SK-N-SH treated with all-trans-retinoic acid at 6 μM for 48 hours (cell line): ENCODE data around the gene ARMCX6.

Experiments used
- ATAC-seq: fragments of 200-7000 bp; cut with Tn5 transposase; 3 replicates; pipeline ENCODE4 v1.9.1; 2020; ENCODE audit warnings: mild to moderate bottlenecking, moderate library complexity
- ARNTL ChIP-seq: fragments of 450-650 bp; formaldehyde crosslinking; IDR thresholded peaks from 2 replicates; pipeline ENCODE4 v1.5.0; 2020; ENCODE audit warnings: low read depth, mild to moderate bottlenecking, moderate library complexity, borderline replicate concordance
- CREB5 ChIP-seq: fragments of 250-450 bp; sonication (Bioruptor Pico); IDR thresholded peaks from 2 replicates; pipeline ENCODE4 v1.5.1; 2020; ENCODE audit warnings: low read depth, mild to moderate bottlenecking, moderate library complexity
- CSDC2 ChIP-seq: fragments of 250-450 bp; sonication (Bioruptor Pico); IDR thresholded peaks from 2 replicates; pipeline ENCODE4 v1.5.0; 2020; ENCODE audit warnings: mild to moderate bottlenecking, moderate library complexity
- ESRRG ChIP-seq: fragments of 250-450 bp; sonication (Bioruptor Pico); IDR thresholded peaks from 2 replicates; pipeline ENCODE4 v1.6.1; 2021; ENCODE audit warnings: mild to moderate bottlenecking
- GLIS3 ChIP-seq: fragments of 250-450 bp; sonication (Bioruptor Pico); IDR thresholded peaks from 2 replicates; pipeline ENCODE4 v1.5.0; 2020; ENCODE audit warnings: mild to moderate bottlenecking, moderate library complexity
- ISL1 ChIP-seq: fragments of 250-450 bp; sonication (Bioruptor Pico); IDR thresholded peaks from 2 replicates; pipeline ENCODE4 v2.1.2; 2022; ENCODE audit warnings: mild to moderate bottlenecking, moderate library complexity
- OSR1 ChIP-seq: fragments of 250-450 bp; sonication (Bioruptor Pico); IDR thresholded peaks from 2 replicates; pipeline ENCODE4 v1.8.0; 2022; ENCODE audit warnings: moderate library complexity, mild to moderate bottlenecking, inconsistent platforms
- PATZ1 ChIP-seq: fragments of 250-450 bp; sonication (Bioruptor Pico); IDR thresholded peaks from 2 replicates; pipeline ENCODE4 v1.8.0; 2020; ENCODE audit warnings: mild to moderate bottlenecking, moderate library complexity, borderline replicate concordance
- POU6F1 ChIP-seq: fragments of 250-450 bp; sonication (Bioruptor Pico); IDR thresholded peaks from 2 replicates; pipeline ENCODE4 v1.8.0; 2021; ENCODE audit warnings: low read depth, mild to moderate bottlenecking, moderate library complexity, borderline replicate concordance
- PPARA ChIP-seq: fragments of 250-450 bp; sonication (Bioruptor Pico); IDR thresholded peaks from 2 replicates; pipeline ENCODE4 v1.5.0; 2020; ENCODE audit warnings: mild to moderate bottlenecking, borderline replicate concordance
- RARB ChIP-seq: fragments of 250-450 bp; sonication (Bioruptor Pico); IDR thresholded peaks from 2 replicates; pipeline ENCODE4 v1.8.0; 2021; ENCODE audit warnings: mild to moderate bottlenecking, moderate library complexity
- SNAI2 ChIP-seq: fragments of 250-450 bp; sonication (Bioruptor Pico); IDR thresholded peaks from 2 replicates; pipeline ENCODE4 v1.5.0; 2020; ENCODE audit warnings: mild to moderate bottlenecking, moderate library complexity
- TCF4 ChIP-seq: fragments of 250-450 bp; sonication (Bioruptor Pico); IDR thresholded peaks from 2 replicates; pipeline ENCODE4 v1.8.0; 2021; ENCODE audit warnings: mild to moderate bottlenecking, moderate library complexity, borderline replicate concordance
- TOX ChIP-seq: fragments of 250-450 bp; sonication (Bioruptor Pico); IDR thresholded peaks from 2 replicates; pipeline ENCODE4 v1.8.0; 2021; ENCODE audit warnings: mild to moderate bottlenecking, moderate library complexity, borderline replicate concordance
- TSHZ2 ChIP-seq: fragments of 250-450 bp; sonication (Bioruptor Pico); IDR thresholded peaks from 2 replicates; pipeline ENCODE4 v1.5.0; 2020; ENCODE audit warnings: mild to moderate bottlenecking, moderate library complexity
- ZC3H10 ChIP-seq: fragments of 250-450 bp; sonication (Bioruptor Pico); IDR thresholded peaks from 2 replicates; pipeline ENCODE4 v1.5.1; 2021; ENCODE audit warnings: mild to moderate bottlenecking, moderate library complexity
- ZFP3 ChIP-seq: fragments of 250-450 bp; sonication (Bioruptor Pico); IDR thresholded peaks from 2 replicates; pipeline ENCODE4 v1.5.0; 2020; ENCODE audit warnings: mild to moderate bottlenecking, moderate library complexity
- ZFP30 ChIP-seq: fragments of 450-650 bp; formaldehyde crosslinking; IDR thresholded peaks from 2 replicates; pipeline ENCODE4 v1.5.0; 2022; ENCODE audit warnings: mild to moderate bottlenecking, moderate library complexity
- ZNF565 ChIP-seq: fragments of 450-650 bp; formaldehyde crosslinking; conservative IDR thresholded peaks from 2 replicates; pipeline ENCODE4 v1.5.0; 2020; ENCODE audit warnings: low read depth, mild to moderate bottlenecking, moderate library complexity
- ZNF70 ChIP-seq: fragments of 450-650 bp; formaldehyde crosslinking; IDR thresholded peaks from 2 replicates; pipeline ENCODE4 v1.5.0; 2020; ENCODE audit warnings: mild to moderate bottlenecking, moderate library complexity
- ZNF8 ChIP-seq: fragments of 450-650 bp; formaldehyde crosslinking; IDR thresholded peaks from 2 replicates; pipeline ENCODE4 v1.5.0; 2020; ENCODE audit warnings: mild to moderate bottlenecking, moderate library complexity

Gene ARMCX6

GRCh38 chrX:101619364-101619763 is 1.6 kb upstream of the ARMCX6 start:
- TF ChIP-seq ZC3H10 (CRISPR knock-in tag) (no peak), TSHZ2 (no peak), OSR1 (CRISPR knock-in tag) (no peak), ISL1 (CRISPR knock-in tag) (no peak), PATZ1 (no peak), ARNTL (CRISPR knock-in tag) (no peak), ZFP3 (CRISPR knock-in tag) (no peak), POU6F1 (CRISPR knock-in tag) (no peak), PPARA (no peak), GLIS3 (CRISPR knock-in tag) (no peak), TCF4 (CRISPR knock-in tag) (no peak), SNAI2 (CRISPR knock-in tag) (no peak), TOX (CRISPR knock-in tag) (no peak), ZFP30 (no peak), RARB (CRISPR knock-in tag) (no peak), ZNF70 (CRISPR knock-in tag) (no peak), ESRRG (no peak), ZNF565 (no peak), CSDC2 (CRISPR knock-in tag) (no peak)
- ATAC-seq, result no peak

- TF ChIP-seq ZNF70 (CRISPR knock-in tag), result no peak
- no peak for ATAC-seq
Measured at GRCh38 chrX:101605728-101606127, 12.1 kb downstream of the ARMCX6 start.

GRCh38 chrX:101605146-101605545 is 12.7 kb downstream of the ARMCX6 start:
- no peak for TF ChIP-seq CREB5
- no peak for TF ChIP-seq ZNF70 (CRISPR knock-in tag)
- no peak for TF ChIP-seq SNAI2 (CRISPR knock-in tag)
- no peak for TF ChIP-seq PATZ1
- no peak for TF ChIP-seq ZFP3 (CRISPR knock-in tag)
- TF ChIP-seq POU6F1 (CRISPR knock-in tag), result no peak
- TF ChIP-seq TSHZ2, result no peak
- TF ChIP-seq ZNF565, result no peak
- no peak for TF ChIP-seq OSR1 (CRISPR knock-in tag)
- TF ChIP-seq ZC3H10 (CRISPR knock-in tag), result no peak
- TF ChIP-seq PPARA, result no peak
- TF ChIP-seq TOX (CRISPR knock-in tag), result no peak
- no peak for TF ChIP-seq CSDC2 (CRISPR knock-in tag)
- TF ChIP-seq RARB (CRISPR knock-in tag), result no peak
- no peak for TF ChIP-seq ZFP30
- no peak for TF ChIP-seq ZNF8 (CRISPR knock-in tag)
- no peak for TF ChIP-seq ISL1 (CRISPR knock-in tag)
- TF ChIP-seq ARNTL (CRISPR knock-in tag), result no peak
- ATAC-seq, result no peak
